HG03066 (cell line): ENCODE results near the gene LRRC32.
"Not testable (repeated sequence)": the region's sequence is repeated elsewhere in the genome, so short reads cannot be mapped to it uniquely, and the experiment has no call there.

Source experiments
- ATAC-seq: cut with Tn5 transposase; IDR thresholded peaks from one replicate; pipeline ENCODE4 v1.9.1; 2021; ENCODE audit warnings: low read depth; ENCODE audit not compliant: unreplicated experiment

Gene LRRC32

GRCh38 chr11:76631566-76632308 is 38.8 kb downstream of the LRRC32 start:
- no peak for ATAC-seq

- ATAC-seq, result no peak
Measured at GRCh38 chr11:76630600-76631281, 39.8 kb downstream of the LRRC32 start.

GRCh38 chr11:76629853-76630599 is 40.5 kb downstream of the LRRC32 start:
- no peak for ATAC-seq

GRCh38 chr11:76629116-76629852 is 41.3 kb downstream of the LRRC32 start:
- no peak for ATAC-seq

GRCh38 chr11:76628408-76628947 is 42.1 kb downstream of the LRRC32 start:
- no peak for ATAC-seq

- no peak for ATAC-seq
Measured at GRCh38 chr11:76627606-76628005, 42.9 kb downstream of the LRRC32 start.

- peak; percentile 66 for ATAC-seq
Measured at GRCh38 chr11:76626921-76627401, 43.6 kb downstream of the LRRC32 start.

- no peak for ATAC-seq
Measured at GRCh38 chr11:76626266-76626665, 44.3 kb downstream of the LRRC32 start.

GRCh38 chr11:76625472-76626186 is 44.9 kb downstream of the LRRC32 start:
- no peak for ATAC-seq

- no peak for ATAC-seq
Measured at GRCh38 chr11:76624500-76625379, 45.8 kb downstream of the LRRC32 start.

GRCh38 chr11:76623884-76624419 is 46.6 kb downstream of the LRRC32 start:
- ATAC-seq, result no peak

- ATAC-seq, result no peak
Measured at GRCh38 chr11:76623171-76623883, 47.2 kb downstream of the LRRC32 start.

- no peak for ATAC-seq
Measured at GRCh38 chr11:76622493-76623094, 48.0 kb downstream of the LRRC32 start.

GRCh38 chr11:76621868-76622267 is 48.7 kb downstream of the LRRC32 start:
- no peak for ATAC-seq

GRCh38 chr11:76621466-76621865 is 49.1 kb downstream of the LRRC32 start:
- ATAC-seq, result no peak

GRCh38 chr11:76620489-76620888 is 50.1 kb downstream of the LRRC32 start:
- ATAC-seq, result no peak

- not testable (repeated sequence) for ATAC-seq
Measured at GRCh38 chr11:76619801-76620200, 50.7 kb downstream of the LRRC32 start.
